Keratinocyte (primary cell): ENCODE results near the gene HGFAC.

Experiments
- EZH2 ChIP-seq: IDR thresholded peaks from one replicate; pipeline ENCODE4 v1.6.1; 2012; ENCODE audit warnings: inconsistent platforms, mild to moderate bottlenecking, low read length, moderate library complexity
- TF ChIP-seq, protein P1 (sequence below), 3 experiments: IDR thresholded peaks in 1 of 3; conservative IDR thresholded peaks in 1 of 3; optimal IDR thresholded peaks in 1 of 3; 2 replicates in 2 of 3; 3 replicates in 1 of 3; pipeline versions ENCODE3 to v1.5.1; 2011; ENCODE audit warnings: low read length in 3 of 3, mild to moderate bottlenecking in 3 of 3, moderate library complexity in 2 of 3, control low read depth in 1 of 3, inconsistent platforms in 1 of 3; ENCODE audit not compliant: insufficient read depth in 2 of 3; ENCODE audit errors: extremely low read depth in 1 of 3

DNA sequence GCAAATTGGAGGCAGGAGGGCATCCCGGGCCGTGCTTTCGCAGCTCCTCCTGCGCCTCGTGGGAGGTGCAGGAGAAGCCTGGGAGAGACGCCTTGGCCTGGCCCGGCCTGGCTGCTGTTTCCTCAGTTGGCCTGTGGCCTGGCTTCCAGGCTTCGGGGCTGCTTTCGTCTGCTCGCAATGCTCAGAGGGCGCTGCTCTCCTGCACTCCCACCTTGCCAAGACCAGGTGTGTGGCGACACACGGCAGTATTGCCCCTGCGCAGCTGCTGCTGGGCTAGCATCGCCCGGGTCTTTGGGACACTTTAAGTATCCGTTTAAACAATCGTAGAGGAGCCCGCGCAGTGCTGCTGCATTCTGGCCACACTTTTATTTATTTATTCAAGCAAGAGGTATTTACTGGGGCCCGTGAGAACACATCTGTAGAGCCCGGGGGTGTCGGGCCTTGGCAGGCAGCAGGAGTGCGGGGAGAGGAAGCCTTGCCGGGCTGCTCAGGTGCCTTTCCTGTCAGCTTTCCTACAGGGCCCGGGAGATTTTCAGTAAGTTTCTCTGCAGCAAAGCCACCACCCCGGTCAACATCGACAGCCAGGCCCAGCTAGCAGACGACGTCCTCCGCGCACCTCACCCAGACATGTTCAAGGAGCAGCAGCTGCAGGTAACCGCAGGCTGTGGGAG lies 26.2 kb upstream of the HGFAC start:
- TF ChIP-seq, protein P1, sequence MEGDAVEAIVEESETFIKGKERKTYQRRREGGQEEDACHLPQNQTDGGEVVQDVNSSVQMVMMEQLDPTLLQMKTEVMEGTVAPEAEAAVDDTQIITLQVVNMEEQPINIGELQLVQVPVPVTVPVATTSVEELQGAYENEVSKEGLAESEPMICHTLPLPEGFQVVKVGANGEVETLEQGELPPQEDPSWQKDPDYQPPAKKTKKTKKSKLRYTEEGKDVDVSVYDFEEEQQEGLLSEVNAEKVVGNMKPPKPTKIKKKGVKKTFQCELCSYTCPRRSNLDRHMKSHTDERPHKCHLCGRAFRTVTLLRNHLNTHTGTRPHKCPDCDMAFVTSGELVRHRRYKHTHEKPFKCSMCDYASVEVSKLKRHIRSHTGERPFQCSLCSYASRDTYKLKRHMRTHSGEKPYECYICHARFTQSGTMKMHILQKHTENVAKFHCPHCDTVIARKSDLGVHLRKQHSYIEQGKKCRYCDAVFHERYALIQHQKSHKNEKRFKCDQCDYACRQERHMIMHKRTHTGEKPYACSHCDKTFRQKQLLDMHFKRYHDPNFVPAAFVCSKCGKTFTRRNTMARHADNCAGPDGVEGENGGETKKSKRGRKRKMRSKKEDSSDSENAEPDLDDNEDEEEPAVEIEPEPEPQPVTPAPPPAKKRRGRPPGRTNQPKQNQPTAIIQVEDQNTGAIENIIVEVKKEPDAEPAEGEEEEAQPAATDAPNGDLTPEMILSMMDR (optimal IDR thresholded peaks at IDR 0.05 in 1 of 3, IDR thresholded peaks at IDR 0.05 in 1 of 3, conservative IDR thresholded peaks at IDR 0.05 in 1 of 3; ENCODE audit: extremely low read depth in 1 of 3, insufficient read depth in 2 of 3, low read length in 3 of 3) = no peak
- TF ChIP-seq EZH2 = no peak
